NOMO-1 treated with dmso at 0.1 percent for 144 hours (cell line): ENCODE results near the gene NXPH3.

Source experiments
- DNase-seq: peaks from one replicate; lab custom pipeline; 2025; ENCODE audit not compliant: unreplicated experiment; lab: John Stamatoyannopoulos, UW

NXPH3 gene

GRCh38 chr17:49574945-49575678 is 559 bp upstream of the NXPH3 start:
- no peak for DNase-seq

GRCh38 chr17:49576088-49576916 is 631 bp downstream of the NXPH3 start:
- no peak for DNase-seq

GRCh38 chr17:49576917-49577649 is 1.4 kb downstream of the NXPH3 start:
- DNase-seq: no peak

GRCh38 chr17:49577650-49577934 is 1.9 kb downstream of the NXPH3 start:
- no peak for DNase-seq

DNA sequence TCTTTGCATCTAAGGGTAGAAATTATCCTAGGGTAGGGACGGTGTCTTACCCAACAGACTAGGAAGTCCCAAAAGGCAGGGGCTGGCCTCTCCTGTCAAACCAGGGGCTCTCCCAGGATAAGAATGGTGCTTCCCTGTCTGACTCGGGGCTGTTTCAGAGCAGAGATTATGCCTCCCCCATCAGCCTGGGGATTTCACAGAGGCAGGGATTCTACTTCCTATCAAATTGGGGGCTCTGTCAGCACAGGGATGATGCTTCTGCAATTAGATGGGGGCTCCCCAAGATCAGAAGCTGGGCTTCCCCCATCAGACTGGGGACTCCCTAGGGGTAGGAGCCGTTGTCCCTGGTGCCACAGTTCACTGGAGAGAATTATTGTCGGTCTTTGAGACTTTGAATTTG is 2.3 kb downstream of the NXPH3 start:
- no peak for DNase-seq

- DNase-seq: no peak
Observed at GRCh38 chr17:49578414-49578813, 2.7 kb downstream of the NXPH3 start.

DNA sequence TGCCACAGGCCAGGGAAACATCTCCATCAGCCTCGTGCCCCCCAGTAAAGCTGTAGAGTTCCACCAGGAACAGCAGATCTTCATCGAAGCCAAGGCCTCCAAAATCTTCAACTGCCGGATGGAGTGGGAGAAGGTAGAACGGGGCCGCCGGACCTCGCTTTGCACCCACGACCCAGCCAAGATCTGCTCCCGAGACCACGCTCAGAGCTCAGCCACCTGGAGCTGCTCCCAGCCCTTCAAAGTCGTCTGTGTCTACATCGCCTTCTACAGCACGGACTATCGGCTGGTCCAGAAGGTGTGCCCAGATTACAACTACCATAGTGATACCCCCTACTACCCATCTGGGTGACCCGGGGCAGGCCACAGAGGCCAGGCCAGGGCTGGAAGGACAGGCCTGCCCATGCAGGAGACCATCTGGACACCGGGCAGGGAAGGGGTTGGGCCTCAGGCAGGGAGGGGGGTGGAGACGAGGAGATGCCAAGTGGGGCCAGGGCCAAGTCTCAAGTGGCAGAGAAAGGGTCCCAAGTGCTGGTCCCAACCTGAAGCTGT is 3.4 kb downstream of the NXPH3 start:
- DNase-seq: no peak

- DNase-seq: no peak
Observed at GRCh38 chr17:49579522-49579921, 3.9 kb downstream of the NXPH3 start.

- no peak for DNase-seq
Observed at GRCh38 chr17:49580055-49580721, 4.5 kb downstream of the NXPH3 start.

DNA sequence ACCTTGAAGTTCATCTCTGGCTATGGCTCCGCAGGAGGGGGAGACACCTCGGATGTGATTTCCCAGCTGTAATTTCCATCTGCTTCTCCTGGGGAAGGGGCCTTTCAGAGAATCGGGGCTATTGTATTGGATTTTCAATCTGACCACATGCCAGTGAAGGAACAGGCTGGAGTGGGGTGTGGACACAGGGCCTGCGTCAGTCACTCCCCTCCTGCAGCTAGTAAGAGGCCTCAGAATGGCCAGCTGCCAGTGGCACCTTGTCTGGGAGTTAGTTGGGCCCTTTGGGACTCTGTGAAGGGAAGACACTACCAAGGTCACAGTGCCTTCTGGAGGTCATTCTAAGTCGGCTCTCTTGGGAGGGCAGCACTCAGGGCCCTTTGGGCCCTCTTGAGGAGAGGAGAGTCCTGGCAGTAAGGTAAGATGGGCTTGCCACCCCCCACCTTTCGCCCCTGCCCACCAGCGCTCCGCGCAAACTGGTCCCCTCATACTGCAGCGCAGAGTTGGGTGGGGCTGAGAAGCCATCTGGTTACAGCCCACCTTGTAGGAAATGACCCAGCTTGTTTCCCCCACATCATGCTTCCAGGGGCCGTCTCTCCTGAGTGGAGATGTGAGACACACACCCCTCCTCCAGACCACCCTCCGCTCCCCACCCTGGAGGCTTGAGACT is 5.4 kb downstream of the NXPH3 start:
- no peak for DNase-seq

DNA sequence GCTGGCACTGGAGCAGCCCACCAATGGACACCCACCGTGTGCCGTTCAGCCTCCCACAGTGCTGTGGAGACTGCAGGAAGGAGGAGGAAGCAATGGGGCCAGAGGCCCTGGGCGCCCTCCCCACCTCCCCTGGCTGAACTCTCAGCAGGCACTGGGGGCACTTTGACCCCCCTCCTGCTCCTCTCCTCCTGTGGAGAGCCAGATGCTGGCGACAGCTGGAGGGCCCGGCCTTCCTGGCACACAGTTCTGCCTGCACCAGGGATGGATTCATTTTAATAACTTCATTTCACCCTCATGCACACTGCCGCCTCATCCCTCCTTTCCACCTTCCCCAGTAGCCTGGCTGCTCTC is 6.0 kb downstream of the NXPH3 start:
- no peak for DNase-seq

- DNase-seq: no peak
Observed at GRCh38 chr17:49582055-49582722, 6.5 kb downstream of the NXPH3 start.

DNA sequence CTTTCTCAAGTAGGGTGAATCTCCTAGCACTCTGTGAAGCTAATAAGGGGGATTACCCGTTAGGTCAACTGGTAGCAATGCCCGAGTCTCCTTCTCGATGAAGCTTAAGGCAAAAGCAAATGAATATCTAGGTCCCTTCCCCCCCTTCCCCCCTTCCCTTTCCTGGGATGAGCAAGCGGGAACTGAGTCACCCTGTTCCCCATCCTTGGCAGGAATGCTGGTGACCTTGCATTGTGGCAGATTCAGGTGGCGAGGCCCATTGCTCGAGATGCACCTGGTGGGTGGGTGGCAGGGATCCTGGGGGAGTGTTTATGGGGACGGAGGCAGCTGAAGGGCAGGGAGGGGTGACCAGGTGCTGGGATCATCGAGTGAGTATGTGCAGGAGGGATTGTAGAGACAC is 7.1 kb downstream of the NXPH3 start:
- DNase-seq: no peak

GRCh38 chr17:49583226-49583625 is 7.6 kb downstream of the NXPH3 start:
- DNase-seq: no peak

- no peak for DNase-seq
Observed at GRCh38 chr17:49583889-49584288, 8.2 kb downstream of the NXPH3 start.

DNA sequence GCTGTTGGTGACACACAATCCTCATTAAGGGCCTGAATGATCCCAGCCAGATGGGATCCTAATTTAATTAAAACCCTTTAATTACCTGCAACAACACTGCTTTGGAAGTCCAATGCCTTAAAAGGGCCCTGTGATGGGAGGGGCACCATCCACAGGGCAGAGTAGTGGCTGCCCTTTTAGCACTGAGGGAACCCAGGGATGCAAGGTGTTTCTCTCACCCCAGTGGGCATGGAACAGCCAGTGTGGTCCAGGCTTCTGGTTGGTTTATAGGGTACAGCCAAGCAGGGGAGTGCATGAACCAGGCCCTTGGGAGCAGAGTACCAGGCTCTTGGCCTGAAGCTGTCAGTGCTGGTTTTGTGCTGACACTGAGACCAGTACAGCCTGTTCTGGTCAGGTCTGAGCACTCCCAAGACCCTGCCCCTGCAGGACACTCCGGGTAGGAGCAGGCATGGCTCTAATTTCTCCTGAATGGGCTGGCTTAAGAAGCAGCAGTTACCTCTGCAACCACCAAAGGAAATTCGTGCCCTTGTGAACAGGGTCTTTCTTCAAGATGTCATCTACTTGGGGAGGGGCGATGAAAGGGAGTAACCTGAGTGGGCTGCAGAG is 9.9 kb downstream of the NXPH3 start:
- no peak for DNase-seq

DNA sequence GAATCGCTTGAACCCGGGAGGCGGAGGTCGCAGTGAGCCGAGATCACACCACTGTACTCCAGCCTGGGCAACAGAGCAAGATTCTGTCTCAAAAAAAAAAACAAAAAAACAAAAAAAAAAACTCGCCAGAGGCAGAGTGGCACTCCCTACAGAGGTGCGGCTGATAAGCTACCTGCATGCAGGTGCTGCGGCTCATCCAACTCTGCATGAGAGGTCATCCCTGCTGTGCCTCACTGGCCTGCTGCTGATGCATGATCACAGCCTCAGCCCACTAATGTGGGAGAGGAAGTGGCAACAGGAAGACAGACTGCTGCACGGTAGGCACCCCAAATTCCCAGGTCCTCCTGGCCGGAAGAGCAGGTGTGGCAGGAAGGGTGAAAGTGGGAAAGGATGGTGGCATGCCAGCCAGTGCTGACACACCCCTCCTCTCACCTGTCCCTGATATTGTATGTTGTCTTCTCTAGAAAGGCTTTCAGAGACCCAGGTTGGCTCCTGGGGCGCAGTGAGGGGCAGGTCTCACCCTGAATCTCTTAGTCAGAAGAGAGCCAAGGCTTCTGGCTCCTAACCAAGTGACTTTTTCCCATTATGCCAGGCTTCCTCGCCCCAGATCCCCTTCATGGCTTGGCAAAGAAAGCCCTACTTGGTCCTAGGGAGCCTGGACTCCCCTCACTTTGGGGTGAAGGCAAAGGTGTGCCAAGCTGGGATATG is 11.8 kb downstream of the NXPH3 start:
- no peak for DNase-seq

DNA sequence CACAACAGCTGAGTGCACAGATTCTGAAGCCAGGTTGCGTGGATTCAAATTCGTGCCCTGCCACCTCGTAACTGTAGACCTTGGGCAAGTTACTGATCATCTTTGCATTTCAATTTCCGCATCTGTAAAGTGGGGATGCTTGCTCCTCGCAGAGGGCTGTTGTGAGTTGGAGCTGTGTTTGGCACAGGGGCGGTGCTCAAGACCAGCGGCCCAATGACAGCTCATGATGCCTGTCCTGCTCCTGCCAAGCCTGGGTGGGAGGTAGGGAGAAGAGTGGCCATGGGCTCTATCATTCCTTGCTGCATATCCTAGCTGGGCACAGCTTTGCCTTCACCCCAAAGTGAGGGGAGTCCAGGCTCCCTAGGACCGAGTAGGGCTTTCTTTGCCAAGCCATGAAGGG is 12.6 kb downstream of the NXPH3 start:
- no peak for DNase-seq
